Activated T-cell treated with anti-CD3 and anti-CD28 coated beads, Interleukin-2, amount 50 U/mL, for 1 hour (primary cell): ENCODE results near the gene LRSAM1.

Experiments used
- DNase-seq: peaks from one replicate; pipeline ENCODE4 v3.0.0-alpha.2; 2020

LRSAM1 gene

GRCh38 chr9:127450830-127451607, at the start of gene LRSAM1, which contains the start of gene RPL12:
LRSAM1 (plus strand) TSS chr9:127451510; CDS start chr9:127454528, 3,018 bp downstream.
RPL12 (minus strand) TSS chr9:127451406; CDS start chr9:127451317, 89 bp downstream.
- peak; percentile 100 for DNase-seq

- no peak for DNase-seq
Observed at GRCh38 chr9:127402401-127403090, 48.8 kb upstream of the LRSAM1 start.

GRCh38 chr9:127403507-127404192, 47.7 kb upstream of the LRSAM1 start:
- DNase-seq = no peak

GRCh38 chr9:127404631-127405030, 46.7 kb upstream of the LRSAM1 start:
- DNase-seq = no peak

- no peak for DNase-seq
Observed at GRCh38 chr9:127405344-127406125, 45.8 kb upstream of the LRSAM1 start.

- no peak for DNase-seq
Observed at GRCh38 chr9:127406799-127407491, 44.4 kb upstream of the LRSAM1 start.

GRCh38 chr9:127407492-127407843, 43.8 kb upstream of the LRSAM1 start:
- DNase-seq = no peak

GRCh38 chr9:127411122-127411521, 40.2 kb upstream of the LRSAM1 start:
- no peak for DNase-seq

GRCh38 chr9:127415141-127415540, 36.2 kb upstream of the LRSAM1 start:
- no peak for DNase-seq

- DNase-seq = no peak
Observed at GRCh38 chr9:127415657-127416056, 35.7 kb upstream of the LRSAM1 start.

GRCh38 chr9:127417131-127418036, 33.9 kb upstream of the LRSAM1 start:
- DNase-seq = no peak

GRCh38 chr9:127418037-127418471, 33.3 kb upstream of the LRSAM1 start:
- peak; percentile 51 for DNase-seq

- DNase-seq = no peak
Observed at GRCh38 chr9:127419348-127419747, 32.0 kb upstream of the LRSAM1 start.

- DNase-seq = no peak
Observed at GRCh38 chr9:127421057-127421456, 30.3 kb upstream of the LRSAM1 start.

GRCh38 chr9:127422133-127422782, 29.1 kb upstream of the LRSAM1 start:
- DNase-seq = no peak

GRCh38 chr9:127422787-127423186, 28.5 kb upstream of the LRSAM1 start:
- no peak for DNase-seq

GRCh38 chr9:127423476-127423933, 27.8 kb upstream of the LRSAM1 start:
- no peak for DNase-seq

GRCh38 chr9:127423934-127424675, 27.2 kb upstream of the LRSAM1 start, which contains the start of gene ZNF79:
ZNF79 (plus strand) TSS chr9:127424382; CDS start chr9:127424788, 406 bp downstream.
- DNase-seq = peak; percentile 91

GRCh38 chr9:127424676-127424999, 26.7 kb upstream of the LRSAM1 start:
- DNase-seq = no peak

- no peak for DNase-seq
Observed at GRCh38 chr9:127426756-127427155, 24.6 kb upstream of the LRSAM1 start.
